Spleen (tissue), 13 donors: ENCODE results near the gene VLDLR. TPM values are rescaled to one million over a fixed set of nuclear protein-coding genes. Genes with fewer than 3 reads are reported as not detected.

Experiments
- DNase-seq: peaks from one replicate; pipeline ENCODE4 v3.0.0-alpha.2; 2020
- H3K27ac ChIP-seq, 8 donors: fragments of 200-600 bp; sonication (generic) in 7 of 8; 1 replicate in 4 of 8; 2 replicates in 4 of 8; pipeline versions ENCODE4 v1.5.0 to v1.8.0; 2016 to 2021; ENCODE audit warnings: inconsistent platforms in 4 of 8, mild to moderate bottlenecking in 4 of 8, moderate library complexity in 1 of 8
- H3K27me3 ChIP-seq, 7 donors: fragments of 200-600 bp; sonication (generic) in 6 of 7; replicated peaks in 1 of 7; 1 replicate in 4 of 7; 2 replicates in 3 of 7; pipeline versions ENCODE4 v1.5.0 to v1.8.0; 2016 to 2021; ENCODE audit warnings: inconsistent platforms in 3 of 7, mild to moderate bottlenecking in 1 of 7
- H3K36me3 ChIP-seq, 6 donors: fragments of 200-600 bp; sonication (generic) in 5 of 6; 1 replicate in 4 of 6; 2 replicates in 2 of 6; pipeline versions ENCODE4 v1.5.0 to v1.8.0; 2016 to 2021; ENCODE audit warnings: inconsistent platforms in 2 of 6
- H3K4me1 ChIP-seq, 6 donors: fragments of 200-600 bp; sonication (generic) in 5 of 6; 1 replicate in 3 of 6; 2 replicates in 3 of 6; pipeline versions ENCODE4 v1.5.0 to v1.8.0; 2016 to 2021; ENCODE audit warnings: inconsistent platforms in 3 of 6
- H3K4me3 ChIP-seq, 8 donors: fragments of 200-600 bp; sonication (generic) in 7 of 8; 1 replicate in 4 of 8; 2 replicates in 4 of 8; pipeline versions ENCODE4 v1.5.0 to v1.8.0; 2016 to 2021; ENCODE audit warnings: inconsistent platforms in 4 of 8, mild to moderate bottlenecking in 4 of 8, moderate library complexity in 2 of 8
- H3K9me3 ChIP-seq, 8 donors: fragments of 200-600 bp; sonication (generic) in 7 of 8; 1 replicate in 4 of 8; 2 replicates in 4 of 8; pipeline versions ENCODE4 v1.5.0 to v1.8.0; 2016 to 2021; ENCODE audit warnings: inconsistent platforms in 4 of 8
- CTCF ChIP-seq, 11 experiments: fragments of 200-600 bp in 7 of 11; fragments of 450-650 bp in 4 of 11; sonication (generic) in 4 of 11; IDR thresholded peaks in 8 of 11; conservative IDR thresholded peaks in 3 of 11; 1 replicate in 7 of 11; 2 replicates in 4 of 11; pipeline versions ENCODE4 v1.4.0 to v1.8.0; 2016 to 2021; ENCODE audit warnings: antibody characterized with exemption in 11 of 11, inconsistent platforms in 4 of 11, mild to moderate bottlenecking in 1 of 11
- POLR2A ChIP-seq, 3 donors: fragments of 450-650 bp; IDR thresholded peaks; one replicate each; pipeline ENCODE4 v1.5.1; 2017; ENCODE audit warnings: antibody characterized with exemption in 3 of 3, mild to moderate bottlenecking in 1 of 3
- POLR2AphosphoS5 ChIP-seq, 3 donors: sonication (generic); formaldehyde crosslinking; IDR thresholded peaks; one replicate each; pipeline ENCODE4 v1.5.1; 2017; ENCODE audit warnings: antibody characterized with exemption in 3 of 3
- WGBS, 5 donors: extraction: QIAGEN DNeasy Blood & Tissue Kit in 3 of 5; methylation state at CpG; one replicate each; pipeline versions ENCODE4 v1.1.5 to v1.1.7; 2013 to 2018; 5-methylcytosine and 5-hydroxymethylcytosine counted together
- intact Hi-C: fragments of 100-400 bp; cut with DNase I; formaldehyde crosslinking; loops from one replicate; pipeline ENCODE4 v1.15.0; 2023; ENCODE audit warnings: low total_unique reads
- long read RNA-seq, 2 donors: transcript quantifications; one replicate each; lab custom pipeline, GENCODE V29; 2026
- polyA plus RNA-seq, 3 donors: library from polyadenylated mRNA; stranded (reverse); fragments of 200-250 nt; gene quantifications; one replicate each; pipeline ENCODE4 v1.2.1, GENCODE V29; 2013
- total RNA-seq, 7 donors: library from RNA; depleted of rRNA in 3 of 7; stranded (reverse); fragments of >200 nt in 3 of 7; fragmentation: NEBNext Ultra II Directional in 4 of 7; extraction: Animal tissue kit (Norgen Biotek cat#: 25700) in 4 of 7; gene quantifications; one replicate each; pipeline versions ENCODE4 v1.1.0 to v1.2.1, GENCODE V29; 2016 to 2021
- donor health status: healthy with polysubstance abuse.
- donor health status: DM: no; HTN: no; CAD: no; lungs with moderate emphysema.
- donor health status: DM: no; HTN: no; CAD: no.
- donor health status: Bipolar disorder and iron deficiency.
- donor health status: healthy.
- donor health status: DM: no; HTN: no; CAD: no.
- donor health status: DM: yes; HTN: yes; CAD: no.

Gene VLDLR
- total RNA-seq (10 to 100 TPM in 5 of 7 donors, 1 to 10 TPM in 2; 5.4 to 32.6 (median 10.5) TPM), polyA plus RNA-seq (1 to 10 TPM; 1.3 to 2.5 (median 1.6) TPM)
- long read RNA-seq, donor 1, full-length matches to known transcripts = 9 of 9 reads
- long read RNA-seq, donor 1, partial matches to known transcripts = 0 of 9 reads
- long read RNA-seq, donor 1, other reads (novel, unspliced or antisense) = 0 of 9 reads
- long read RNA-seq, donor 2, full-length matches to known transcripts = 4 of 4 reads
- long read RNA-seq, donor 2, partial matches to known transcripts = 0 of 4 reads
- long read RNA-seq, donor 2, other reads (novel, unspliced or antisense) = 0 of 4 reads

GRCh38 chr9:2621722-2622460 lies at the start of gene VLDLR:
Gene VLDLR, plus strand, starts transcription at chr9:2621787. Its CDS starts 403 bp downstream, at chr9:2622190.
- no peaks in the 10 kb centered on the region for H3K36me3 ChIP-seq
- 0 to 2% (median 1%) methylated on average over 29 to 72 of the region's 72 CpGs for WGBS, 5 donors
- peak within 1 kb of the TSS; percentile 32 to 82 (median 76) for H3K27ac ChIP-seq
- intact Hi-C loops = no loop called here
- peak within 1 kb of the TSS; percentile 47 to 84 (median 56) for H3K4me3 ChIP-seq
- peaks cover 3 to 36% (median 31%) of the 10 kb centered on the region in 6 donors for H3K4me1 ChIP-seq
- H3K9me3 ChIP-seq = no peaks in the 10 kb centered on the region
- H3K27me3 ChIP-seq = peaks cover 0 to 66% (median 30%) of the 10 kb centered on the region in 7 donors
- peak; percentile 79 for DNase-seq
- TF ChIP-seq CTCF (IDR thresholded peaks at IDR 0.05 in 8 of 11, conservative IDR thresholded peaks at IDR 0.05 in 3 of 11) = no peak
- TF ChIP-seq POLR2AphosphoS5 (IDR thresholded peaks at IDR 0.05) = no peak
- TF ChIP-seq POLR2A (IDR thresholded peaks at IDR 0.05) = no peak

- Histone ChIP-seq H3K9me3 (no peaks in the 10 kb centered on the region), H3K36me3 (no peaks in the 10 kb centered on the region), H3K27me3 (no peaks in the 10 kb centered on the region), H3K27ac (no peak overlapping the region), H3K4me1 (peaks cover 0 to 10% (median 1%) of the 10 kb centered on the region in 6 donors), H3K4me3 (no peak overlapping the region)
- intact Hi-C loops = no loop called here
- DNase-seq = no peak
- TF ChIP-seq POLR2A (IDR thresholded peaks at IDR 0.05) = no peak
- no peak for TF ChIP-seq CTCF (IDR thresholded peaks at IDR 0.05 in 8 of 11, conservative IDR thresholded peaks at IDR 0.05 in 3 of 11)
- no peak for TF ChIP-seq POLR2AphosphoS5 (IDR thresholded peaks at IDR 0.05)
- WGBS, 5 donors = 76 to 88% (median 84%) methylated on average over 3 of the region's 3 CpGs
Measured at GRCh38 chr9:2574203-2574602, 47.4 kb upstream of the VLDLR start.

DNA sequence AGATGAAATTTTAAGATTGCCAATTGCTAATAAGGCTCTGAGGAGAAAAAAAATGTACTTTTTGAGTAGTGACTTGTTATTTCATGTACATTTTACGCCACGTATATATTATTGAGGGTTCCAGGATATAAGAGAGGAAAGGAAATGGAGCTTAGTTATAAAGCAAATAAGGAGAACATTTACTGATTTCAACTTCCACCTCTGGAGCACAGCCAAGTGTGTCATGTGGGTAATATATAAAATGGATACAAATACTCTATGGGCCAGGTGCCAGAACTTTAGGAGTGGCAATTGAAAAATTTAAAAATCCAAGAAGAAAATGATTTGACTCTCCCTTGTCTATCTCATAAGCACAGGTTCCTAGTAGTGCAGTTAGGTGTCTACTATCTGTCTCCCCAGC lies 45.0 kb upstream of the VLDLR start:
- H3K27me3 ChIP-seq = no peaks in the 10 kb centered on the region
- no peak overlapping the region for H3K27ac ChIP-seq
- no peaks in the 10 kb centered on the region for H3K9me3 ChIP-seq
- intact Hi-C loops = no loop called here
- no peaks in the 10 kb centered on the region for H3K36me3 ChIP-seq
- WGBS, 5 donors = 53 to 68% (median 59%) methylated on average over 2 of the region's 2 CpGs
- TF ChIP-seq POLR2AphosphoS5 (IDR thresholded peaks at IDR 0.05) (no peak), CTCF (IDR thresholded peaks at IDR 0.05 in 8 of 11, conservative IDR thresholded peaks at IDR 0.05 in 3 of 11) (no peak), POLR2A (IDR thresholded peaks at IDR 0.05) (no peak)
- H3K4me1 ChIP-seq = no peaks in the 10 kb centered on the region
- no peak for DNase-seq
- no peak overlapping the region for H3K4me3 ChIP-seq
